Measurements from ENCODE around the gene KIAA0586.
"Not testable (repeated sequence)": the region's sequence is repeated elsewhere in the genome, so short reads cannot be mapped to it uniquely, and the experiment has no call there.

The KIAA0586 gene

DNA sequence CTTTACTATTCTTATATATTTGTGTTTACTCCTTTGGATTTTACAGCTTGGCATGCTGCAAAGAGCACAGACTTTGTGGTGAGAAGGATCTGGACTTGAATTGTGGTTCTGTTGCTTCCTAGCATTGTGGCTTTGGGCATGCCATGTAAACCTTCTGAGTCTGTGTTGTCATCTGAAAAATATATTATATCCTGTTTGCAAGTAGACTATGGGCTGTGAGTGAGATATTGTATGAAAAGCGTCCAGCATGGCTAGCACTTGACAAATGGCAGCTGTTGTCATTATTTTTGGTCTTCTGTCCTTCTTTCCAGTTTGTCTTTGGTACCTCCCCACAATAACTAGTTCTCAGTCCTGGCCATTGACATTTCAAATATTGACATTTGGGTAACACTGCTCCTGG, 148.4 kb downstream of the KIAA0586 start:
- no peaks in the 10 kb centered on the region for H3K9me3 ChIP-seq (ENCODE audit: control insufficient read depth, insufficient read depth, low read length)
- peaks cover 3% of the 10 kb centered on the region for H3K4me1 ChIP-seq (ENCODE audit: control insufficient read depth, insufficient read depth, low read length)
- no peaks in the 10 kb centered on the region for H3K27me3 ChIP-seq (ENCODE audit: control insufficient read depth, insufficient read depth, low read length)
- H3K4me3 ChIP-seq (ENCODE audit: low read depth, low read length): no peak overlapping the region
- no peaks in the 10 kb centered on the region for H3K36me3 ChIP-seq (ENCODE audit: control insufficient read depth, insufficient read depth, low read length)
- H3K9ac ChIP-seq (ENCODE audit: low read depth, low read length): no peak overlapping the region

DNA sequence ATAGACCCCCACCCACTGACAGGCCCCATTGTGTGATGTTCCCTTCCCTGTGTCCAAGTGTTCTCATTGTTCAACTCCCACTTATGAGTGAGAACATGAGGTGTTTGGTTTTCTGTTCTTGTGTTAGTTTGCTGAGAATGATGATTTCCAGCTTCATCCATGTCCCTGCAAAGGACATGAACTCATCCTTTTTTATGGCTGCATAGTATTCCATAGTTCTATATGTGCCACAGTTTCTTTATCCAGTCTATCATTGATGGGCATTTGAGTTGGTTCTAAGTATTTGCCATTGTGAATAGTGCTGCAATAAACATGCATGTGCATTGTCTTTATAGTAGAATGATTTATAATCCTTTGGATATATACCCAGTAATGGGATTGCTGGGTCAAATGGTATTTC, 152.5 kb downstream of the KIAA0586 start:
- H3K9ac ChIP-seq (ENCODE audit: low read depth, low read length); H3K4me1 ChIP-seq (ENCODE audit: control insufficient read depth, insufficient read depth, low read length); H3K27me3 ChIP-seq (ENCODE audit: control insufficient read depth, insufficient read depth, low read length); H3K9me3 ChIP-seq (ENCODE audit: control insufficient read depth, insufficient read depth, low read length); H3K4me3 ChIP-seq (ENCODE audit: low read depth, low read length); H3K36me3 ChIP-seq (ENCODE audit: control insufficient read depth, insufficient read depth, low read length): not testable (repeated sequence)

- not testable (repeated sequence) for H3K27me3 ChIP-seq (ENCODE audit: control insufficient read depth, insufficient read depth, low read length); H3K4me3 ChIP-seq (ENCODE audit: low read depth, low read length); H3K36me3 ChIP-seq (ENCODE audit: control insufficient read depth, insufficient read depth, low read length); H3K9ac ChIP-seq (ENCODE audit: low read depth, low read length); H3K9me3 ChIP-seq (ENCODE audit: control insufficient read depth, insufficient read depth, low read length); H3K4me1 ChIP-seq (ENCODE audit: control insufficient read depth, insufficient read depth, low read length)
Measured at GRCh38 chr14:58581389-58581788, 153.9 kb downstream of the KIAA0586 start.

- Histone ChIP-seq H3K9me3 (ENCODE audit: control insufficient read depth, insufficient read depth, low read length) (no peaks in the 10 kb centered on the region), H3K27me3 (ENCODE audit: control insufficient read depth, insufficient read depth, low read length) (no peaks in the 10 kb centered on the region), H3K4me1 (ENCODE audit: control insufficient read depth, insufficient read depth, low read length) (no peaks in the 10 kb centered on the region), H3K9ac (ENCODE audit: low read depth, low read length) (no peak overlapping the region), H3K4me3 (ENCODE audit: low read depth, low read length) (no peak overlapping the region), H3K36me3 (ENCODE audit: control insufficient read depth, insufficient read depth, low read length) (no peaks in the 10 kb centered on the region)
Measured at GRCh38 chr14:58584383-58584782, 156.9 kb downstream of the KIAA0586 start.

DNA sequence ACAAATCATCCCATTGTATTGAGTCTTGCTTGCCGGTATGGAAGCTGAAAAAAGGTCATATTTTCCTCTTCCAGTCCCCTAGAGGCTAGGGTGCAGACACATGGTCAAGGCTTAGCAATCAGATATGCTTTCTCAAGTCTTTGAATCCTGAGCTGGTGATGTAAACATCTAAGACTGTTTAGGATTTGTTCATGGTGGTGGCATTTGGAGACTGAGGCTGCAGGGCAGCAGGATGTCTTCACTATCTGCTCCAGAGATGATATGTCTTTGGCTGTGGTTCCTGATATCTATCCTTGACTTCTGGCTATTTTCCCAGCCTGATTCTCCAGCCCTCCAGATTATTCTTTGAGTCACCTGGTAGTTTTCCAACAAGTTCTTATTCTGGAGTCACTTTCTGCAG, 159.8 kb downstream of the KIAA0586 start:
- H3K27me3 ChIP-seq (ENCODE audit: control insufficient read depth, insufficient read depth, low read length): no peaks in the 10 kb centered on the region
- H3K36me3 ChIP-seq (ENCODE audit: control insufficient read depth, insufficient read depth, low read length): no peaks in the 10 kb centered on the region
- H3K9ac ChIP-seq (ENCODE audit: low read depth, low read length): no peak overlapping the region
- H3K4me1 ChIP-seq (ENCODE audit: control insufficient read depth, insufficient read depth, low read length): no peaks in the 10 kb centered on the region
- H3K9me3 ChIP-seq (ENCODE audit: control insufficient read depth, insufficient read depth, low read length): no peaks in the 10 kb centered on the region
- H3K4me3 ChIP-seq (ENCODE audit: low read depth, low read length): no peak overlapping the region

DNA sequence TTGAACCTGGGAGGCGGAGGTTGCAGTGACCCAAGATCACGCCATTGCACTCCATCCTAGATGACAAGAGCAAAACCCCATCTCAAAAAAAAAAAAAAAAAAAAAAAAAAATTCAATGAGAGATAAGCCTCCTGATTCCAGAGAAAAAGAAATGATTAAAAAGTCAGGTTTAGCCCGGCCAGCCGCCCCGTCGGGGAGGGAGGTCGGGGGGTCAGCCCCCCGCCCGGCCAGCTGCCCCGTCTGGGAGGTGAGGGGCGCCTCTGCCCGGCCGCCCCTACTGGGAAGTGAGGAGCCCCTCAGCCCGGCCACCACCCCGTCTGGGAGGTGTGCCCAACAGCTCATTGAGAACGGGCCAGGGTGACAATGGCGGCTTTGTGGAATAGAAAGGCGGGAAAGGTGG, 160.8 kb downstream of the KIAA0586 start:
- not testable (repeated sequence) for H3K9me3 ChIP-seq (ENCODE audit: control insufficient read depth, insufficient read depth, low read length); H3K27me3 ChIP-seq (ENCODE audit: control insufficient read depth, insufficient read depth, low read length); H3K36me3 ChIP-seq (ENCODE audit: control insufficient read depth, insufficient read depth, low read length); H3K9ac ChIP-seq (ENCODE audit: low read depth, low read length); H3K4me1 ChIP-seq (ENCODE audit: control insufficient read depth, insufficient read depth, low read length); H3K4me3 ChIP-seq (ENCODE audit: low read depth, low read length)

DNA sequence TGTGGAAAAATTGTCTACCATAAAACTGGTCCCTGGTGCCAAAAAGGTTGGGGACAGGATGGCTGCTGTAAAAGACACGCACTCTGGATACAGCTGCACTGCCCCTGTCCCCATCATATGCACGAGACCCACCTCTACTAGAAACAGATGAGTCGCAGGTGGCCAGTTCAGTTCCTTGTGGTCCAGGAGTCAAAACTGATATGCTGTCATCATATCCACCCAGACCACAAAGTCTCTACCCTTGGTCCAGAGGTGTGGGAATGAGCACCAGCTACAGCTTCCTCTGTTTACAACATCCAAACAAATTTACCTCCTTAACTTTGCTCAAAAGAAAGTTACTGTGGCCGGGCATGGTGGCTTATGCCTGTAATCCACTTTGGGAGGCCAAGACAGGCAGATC, 166.5 kb downstream of the KIAA0586 start:
- H3K9me3 ChIP-seq (ENCODE audit: control insufficient read depth, insufficient read depth, low read length): no peaks in the 10 kb centered on the region

DNA sequence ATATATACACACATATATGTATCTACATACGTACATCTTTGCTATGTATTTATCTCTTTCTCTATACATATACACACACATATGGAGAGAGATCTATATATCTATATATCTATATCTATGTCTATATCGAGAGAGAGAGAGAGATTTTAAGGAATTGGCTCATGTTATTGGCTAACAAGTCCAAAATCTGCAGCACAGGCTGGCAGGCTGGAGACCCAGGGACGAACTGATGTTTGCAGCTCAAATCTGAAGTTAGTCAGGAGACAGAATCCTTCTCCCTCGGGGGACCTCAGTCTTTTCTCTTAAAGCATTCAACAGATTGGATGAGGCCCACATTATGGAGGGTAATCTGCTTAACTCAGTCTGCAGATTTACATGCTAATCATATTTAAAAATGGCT, 169.5 kb downstream of the KIAA0586 start:
- Histone ChIP-seq H3K27me3 (ENCODE audit: control insufficient read depth, insufficient read depth, low read length) (no peaks in the 10 kb centered on the region), H3K9me3 (ENCODE audit: control insufficient read depth, insufficient read depth, low read length) (no peaks in the 10 kb centered on the region), H3K4me1 (ENCODE audit: control insufficient read depth, insufficient read depth, low read length) (peaks cover 2% of the 10 kb centered on the region), H3K9ac (ENCODE audit: low read depth, low read length) (no peak overlapping the region), H3K4me3 (ENCODE audit: low read depth, low read length) (no peak overlapping the region), H3K36me3 (ENCODE audit: control insufficient read depth, insufficient read depth, low read length) (no peaks in the 10 kb centered on the region)

More for the DNA sequence above, 166.5 kb downstream of the KIAA0586 start:
- H3K9ac ChIP-seq (ENCODE audit: low read depth, low read length): no peak overlapping the region
- H3K27me3 ChIP-seq (ENCODE audit: control insufficient read depth, insufficient read depth, low read length): no peaks in the 10 kb centered on the region
- no peak overlapping the region for H3K4me3 ChIP-seq (ENCODE audit: low read depth, low read length)
- peaks cover 2% of the 10 kb centered on the region for H3K4me1 ChIP-seq (ENCODE audit: control insufficient read depth, insufficient read depth, low read length)
- H3K36me3 ChIP-seq (ENCODE audit: control insufficient read depth, insufficient read depth, low read length): no peaks in the 10 kb centered on the region

GRCh38 chr14:58598028-58598803, 170.7 kb downstream of the KIAA0586 start:
- Histone ChIP-seq H3K36me3 (ENCODE audit: control insufficient read depth, insufficient read depth, low read length) (no peaks in the 10 kb centered on the region), H3K9me3 (ENCODE audit: control insufficient read depth, insufficient read depth, low read length) (no peaks in the 10 kb centered on the region), H3K27me3 (ENCODE audit: control insufficient read depth, insufficient read depth, low read length) (no peaks in the 10 kb centered on the region), H3K9ac (ENCODE audit: low read depth, low read length) (no peak overlapping the region), H3K4me3 (ENCODE audit: low read depth, low read length) (no peak overlapping the region), H3K4me1 (ENCODE audit: control insufficient read depth, insufficient read depth, low read length) (peaks cover 2% of the 10 kb centered on the region)

DNA sequence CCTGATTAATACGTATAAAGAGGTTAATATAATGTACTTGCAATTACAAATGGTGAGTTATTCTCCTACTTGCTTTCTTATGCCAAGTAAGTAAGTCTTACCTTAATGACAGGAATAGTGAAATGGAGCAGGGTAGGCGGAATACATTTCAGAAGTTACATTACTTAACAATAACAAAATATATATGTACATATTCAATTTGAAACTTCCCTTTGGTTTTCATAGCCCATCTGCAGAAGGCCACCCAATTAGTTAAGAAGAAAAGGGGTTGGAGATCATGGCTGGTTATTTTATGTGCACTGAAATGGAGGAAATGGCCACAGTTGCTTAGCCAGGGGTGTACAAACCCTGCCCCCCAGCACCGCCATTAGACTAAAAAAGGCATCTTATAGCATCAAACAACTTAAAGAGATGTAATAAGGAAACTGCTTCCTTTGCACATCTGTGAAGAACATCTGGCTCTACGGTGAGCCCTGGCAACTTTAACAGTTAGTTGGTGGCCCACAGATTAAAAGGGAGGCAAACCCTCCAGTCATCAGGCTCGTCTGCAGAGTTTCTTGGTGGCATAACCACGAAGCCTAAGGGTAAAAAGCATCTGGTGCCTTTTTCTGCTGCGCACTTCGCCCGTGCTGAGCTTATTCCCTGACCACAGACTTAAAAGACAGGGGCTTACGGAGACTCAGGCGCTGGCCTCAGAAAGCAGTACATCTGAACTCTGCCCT, 171.4 kb downstream of the KIAA0586 start:
- no peaks in the 10 kb centered on the region for H3K27me3 ChIP-seq (ENCODE audit: control insufficient read depth, insufficient read depth, low read length)
- H3K4me3 ChIP-seq (ENCODE audit: low read depth, low read length): no peak overlapping the region
- H3K4me1 ChIP-seq (ENCODE audit: control insufficient read depth, insufficient read depth, low read length): peaks cover 2% of the 10 kb centered on the region
- no peaks in the 10 kb centered on the region for H3K9me3 ChIP-seq (ENCODE audit: control insufficient read depth, insufficient read depth, low read length)
- H3K9ac ChIP-seq (ENCODE audit: low read depth, low read length): no peak overlapping the region
- H3K36me3 ChIP-seq (ENCODE audit: control insufficient read depth, insufficient read depth, low read length): no peaks in the 10 kb centered on the region

DNA sequence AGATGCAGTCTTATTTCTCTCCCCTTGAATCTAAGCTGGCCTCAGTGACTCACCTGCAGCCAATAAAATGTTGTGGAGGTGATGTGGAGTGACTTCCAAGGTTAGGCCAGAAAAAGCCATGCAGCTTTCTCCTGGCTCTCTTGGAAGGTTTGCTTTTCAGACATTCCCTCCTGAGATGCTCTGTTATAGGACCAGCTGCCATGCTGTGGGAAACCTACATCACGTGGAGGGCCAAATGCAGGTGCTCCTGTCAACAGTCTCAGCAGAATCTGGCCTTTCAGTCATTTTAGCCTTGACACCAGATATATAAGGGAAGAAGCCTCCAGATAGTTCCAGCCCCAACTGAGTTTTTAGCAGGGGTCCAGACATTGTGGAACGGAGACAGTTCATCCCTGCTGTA, 172.2 kb downstream of the KIAA0586 start:
- no peak overlapping the region for H3K9ac ChIP-seq (ENCODE audit: low read depth, low read length)
- H3K4me1 ChIP-seq (ENCODE audit: control insufficient read depth, insufficient read depth, low read length): peaks cover 2% of the 10 kb centered on the region
- no peaks in the 10 kb centered on the region for H3K27me3 ChIP-seq (ENCODE audit: control insufficient read depth, insufficient read depth, low read length)
- H3K9me3 ChIP-seq (ENCODE audit: control insufficient read depth, insufficient read depth, low read length): no peaks in the 10 kb centered on the region
- no peak overlapping the region for H3K4me3 ChIP-seq (ENCODE audit: low read depth, low read length)
- H3K36me3 ChIP-seq (ENCODE audit: control insufficient read depth, insufficient read depth, low read length): no peaks in the 10 kb centered on the region

All from iPS-15b (cell line).